Adrenal gland (tissue), 5 donors: ENCODE results near the gene COL25A1.

ENCODE experiments used
- CTCF ChIP-seq, 6 experiments: fragments of 450-650 bp in 4 of 6; fragments of 200-600 bp in 2 of 6; sonication (generic) in 1 of 6; IDR thresholded peaks; 1 replicate in 5 of 6; 2 replicates in 1 of 6; pipeline versions ENCODE4 v1.5.1 to v1.8.0; 2016 to 2021; ENCODE audit warnings: antibody characterized with exemption in 6 of 6, mild to moderate bottlenecking in 2 of 6, moderate library complexity in 1 of 6
- POLR2A ChIP-seq, 2 donors: fragments of 450-650 bp; IDR thresholded peaks; one replicate each; pipeline ENCODE4 v1.6.1; 2017; ENCODE audit warnings: antibody characterized with exemption in 2 of 2, mild to moderate bottlenecking in 2 of 2, moderate library complexity in 1 of 2
- donor health status: DM: no; HTN: no; CAD: no.

GRCh38 chr4:109027016-109027500 is 275.4 kb downstream of the COL25A1 start:
- TF ChIP-seq CTCF (IDR thresholded peaks at IDR 0.05) (no peak), POLR2A (IDR thresholded peaks at IDR 0.05) (no peak)
